HuH-7 (cell line): ENCODE data around the gene KNCN.

ENCODE experiments used
- DNase-seq: peaks from one replicate; pipeline ENCODE4 v3.0.0; 2011; ENCODE audit warnings: low spot score

KNCN gene

DNA sequence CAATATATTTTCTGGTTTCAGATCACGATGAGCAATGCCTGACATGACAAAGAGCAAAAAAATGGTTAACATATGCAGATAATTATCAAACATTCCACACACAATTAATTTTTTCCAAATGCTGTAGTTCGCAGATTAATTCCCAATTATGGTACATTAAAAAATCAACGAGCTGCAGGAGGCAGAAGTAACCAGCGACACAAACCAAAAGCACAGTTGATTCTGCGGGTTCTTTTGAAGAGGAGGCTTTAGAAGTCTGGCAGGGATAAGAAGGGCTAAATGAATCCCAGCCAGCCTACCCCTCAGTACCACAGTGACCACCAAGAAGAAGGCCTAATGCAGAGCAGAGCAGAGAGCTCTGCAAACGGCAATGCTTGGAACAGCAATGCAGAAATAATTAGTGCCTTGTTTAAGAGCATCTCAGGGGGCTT is 17.0 kb upstream of the KNCN start:
- DNase-seq = no peak

DNA sequence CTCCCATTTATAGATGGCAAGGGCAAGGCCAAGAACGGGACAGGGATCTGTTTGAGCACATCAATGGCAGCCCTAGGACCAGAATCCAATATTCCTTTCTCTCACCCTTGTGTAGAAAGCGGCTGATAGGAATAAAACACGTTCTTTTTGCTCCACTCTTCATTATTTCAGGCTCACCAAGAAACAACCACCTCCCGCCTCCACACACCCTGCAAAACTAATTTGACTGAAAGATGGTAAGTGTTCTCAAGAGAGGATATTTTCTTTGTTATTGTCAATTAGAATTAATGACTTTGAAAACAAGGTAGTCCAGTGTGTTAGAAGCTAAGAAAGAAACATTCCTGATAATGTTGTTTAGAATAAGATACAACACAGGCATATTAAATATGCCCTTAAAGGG is 11.9 kb upstream of the KNCN start:
- no peak for DNase-seq

- DNase-seq = no peak
Observed at GRCh38 chr1:46562498-46562897, 11.1 kb upstream of the KNCN start.

- no peak for DNase-seq
Observed at GRCh38 chr1:46558966-46559365, 7.5 kb upstream of the KNCN start.

GRCh38 chr1:46558141-46558963 is 6.9 kb upstream of the KNCN start:
- DNase-seq = no peak

- DNase-seq = no peak
Observed at GRCh38 chr1:46557403-46557802, 6.0 kb upstream of the KNCN start.

DNA sequence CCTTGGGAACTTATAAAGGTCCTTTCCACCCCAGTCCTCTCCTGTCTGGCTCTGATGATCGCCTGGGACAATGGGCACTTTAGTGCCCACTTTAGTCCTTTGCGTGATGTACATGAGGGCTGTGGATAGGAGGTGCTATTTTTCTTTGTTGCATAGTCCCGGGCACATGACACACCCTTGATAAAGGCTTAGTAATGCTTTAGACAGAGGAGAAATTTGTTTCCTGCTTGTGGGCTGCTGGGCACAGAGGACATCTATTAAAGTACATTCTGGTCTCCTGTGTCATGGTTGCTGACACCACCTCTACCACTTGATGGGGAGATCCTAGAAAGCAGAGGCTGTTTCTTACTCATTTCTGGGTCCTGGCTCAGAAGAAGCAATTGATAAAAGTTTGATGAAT is 5.4 kb upstream of the KNCN start:
- DNase-seq = no peak

DNA sequence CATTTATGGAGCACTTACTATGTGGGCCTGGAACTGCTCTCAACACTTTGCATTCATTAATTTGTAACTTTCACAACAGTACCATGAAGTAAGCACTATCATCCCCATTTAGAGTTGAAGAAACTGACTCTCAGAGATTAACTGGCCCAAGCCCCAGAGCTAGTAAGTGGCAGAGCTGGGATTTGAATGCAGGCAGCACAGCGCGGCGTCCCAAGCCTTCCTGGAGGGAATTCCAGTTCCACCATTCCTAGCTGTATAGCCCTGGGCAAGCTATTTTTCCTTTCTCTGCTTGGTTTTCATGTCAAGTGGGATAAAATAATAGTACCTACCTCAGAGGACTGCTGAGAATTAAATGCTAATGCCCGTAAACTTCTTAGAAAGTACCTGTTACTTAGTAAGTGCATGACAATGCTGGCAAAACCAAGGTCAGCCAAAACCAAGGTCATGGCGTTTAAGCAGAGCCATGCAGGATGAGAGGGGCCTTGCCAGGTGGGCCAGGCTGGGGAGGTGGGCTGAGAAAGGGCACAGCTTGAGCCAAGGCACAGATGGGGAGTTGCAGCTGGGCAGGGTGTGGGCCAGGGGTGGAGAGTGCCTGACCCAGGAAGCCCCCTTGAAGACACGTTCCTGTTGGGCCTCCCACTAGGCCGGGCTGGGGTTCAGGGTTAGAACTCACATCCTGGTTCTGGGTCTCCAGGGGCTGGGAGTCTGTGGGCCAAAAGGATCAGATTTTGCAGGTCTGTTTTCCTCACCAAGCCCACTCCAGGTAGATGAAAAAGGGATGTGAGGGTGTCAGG is 4.6 kb upstream of the KNCN start:
- no peak for DNase-seq

GRCh38 chr1:46554597-46555381 is 3.3 kb upstream of the KNCN start:
- no peak for DNase-seq

DNA sequence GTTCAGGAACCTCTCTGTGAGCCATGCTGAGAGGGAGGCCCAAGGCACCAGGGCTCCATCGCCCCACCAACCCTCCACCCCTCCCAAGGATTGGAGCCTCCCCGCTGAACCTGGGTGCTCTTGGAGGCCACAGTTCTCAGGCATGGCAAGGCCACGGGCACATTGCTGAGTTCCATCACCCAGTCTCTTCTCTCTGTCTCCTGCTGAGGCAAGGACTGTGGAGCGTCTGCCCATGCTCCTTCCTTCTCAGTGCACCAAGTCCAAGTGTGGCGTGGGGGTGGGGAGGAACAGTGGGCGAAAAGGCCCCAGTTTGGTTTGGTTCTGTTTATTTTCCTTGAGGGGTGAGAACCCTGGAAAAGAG is 2.8 kb upstream of the KNCN start:
- no peak for DNase-seq

DNA sequence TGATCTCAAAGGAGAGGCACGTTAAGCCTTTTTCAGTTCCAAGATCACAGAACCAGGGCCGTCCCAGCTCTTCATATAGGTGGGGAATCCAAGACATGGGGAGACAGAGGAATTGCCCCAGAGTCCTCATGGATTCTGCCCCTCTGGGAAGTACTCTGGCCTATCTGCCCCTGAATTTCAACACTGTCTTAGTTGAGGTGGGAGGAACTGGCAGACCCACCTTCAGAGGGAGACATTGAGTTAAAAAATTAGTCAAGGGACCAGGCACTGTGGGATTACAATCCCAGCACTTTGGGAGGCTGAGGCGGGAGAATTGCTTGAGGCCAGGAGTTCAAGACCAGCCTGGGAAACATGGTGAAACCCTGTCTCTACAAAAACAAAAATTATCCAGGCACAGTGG is 2.1 kb upstream of the KNCN start:
- DNase-seq = no peak

GRCh38 chr1:46552357-46553237 is 1.1 kb upstream of the KNCN start:
- DNase-seq = no peak

DNA sequence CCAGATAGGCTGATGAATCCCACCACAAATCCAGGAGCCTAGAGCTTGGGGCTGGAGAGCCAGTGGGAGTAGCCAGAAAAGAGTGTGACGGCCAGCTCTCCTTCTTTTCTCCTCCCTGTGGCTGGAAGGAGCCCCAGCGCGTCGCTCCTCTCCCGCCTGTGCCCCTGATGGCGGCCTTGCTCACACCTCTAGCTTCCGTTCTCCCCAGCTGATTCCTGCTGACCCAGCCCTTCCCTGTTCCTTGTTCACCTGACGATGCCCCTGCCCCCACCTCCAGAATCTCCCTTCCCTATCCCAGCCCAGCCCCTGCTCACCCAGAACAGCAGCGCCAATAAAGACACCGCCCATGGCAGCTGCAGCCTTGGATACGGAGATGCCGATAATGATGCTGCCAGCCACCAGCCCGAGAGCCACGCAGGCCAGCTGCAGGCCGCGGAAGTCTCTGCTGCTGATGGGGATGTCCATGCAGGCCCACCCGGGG is 656 bp downstream of the KNCN start:
- DNase-seq = no peak

DNA sequence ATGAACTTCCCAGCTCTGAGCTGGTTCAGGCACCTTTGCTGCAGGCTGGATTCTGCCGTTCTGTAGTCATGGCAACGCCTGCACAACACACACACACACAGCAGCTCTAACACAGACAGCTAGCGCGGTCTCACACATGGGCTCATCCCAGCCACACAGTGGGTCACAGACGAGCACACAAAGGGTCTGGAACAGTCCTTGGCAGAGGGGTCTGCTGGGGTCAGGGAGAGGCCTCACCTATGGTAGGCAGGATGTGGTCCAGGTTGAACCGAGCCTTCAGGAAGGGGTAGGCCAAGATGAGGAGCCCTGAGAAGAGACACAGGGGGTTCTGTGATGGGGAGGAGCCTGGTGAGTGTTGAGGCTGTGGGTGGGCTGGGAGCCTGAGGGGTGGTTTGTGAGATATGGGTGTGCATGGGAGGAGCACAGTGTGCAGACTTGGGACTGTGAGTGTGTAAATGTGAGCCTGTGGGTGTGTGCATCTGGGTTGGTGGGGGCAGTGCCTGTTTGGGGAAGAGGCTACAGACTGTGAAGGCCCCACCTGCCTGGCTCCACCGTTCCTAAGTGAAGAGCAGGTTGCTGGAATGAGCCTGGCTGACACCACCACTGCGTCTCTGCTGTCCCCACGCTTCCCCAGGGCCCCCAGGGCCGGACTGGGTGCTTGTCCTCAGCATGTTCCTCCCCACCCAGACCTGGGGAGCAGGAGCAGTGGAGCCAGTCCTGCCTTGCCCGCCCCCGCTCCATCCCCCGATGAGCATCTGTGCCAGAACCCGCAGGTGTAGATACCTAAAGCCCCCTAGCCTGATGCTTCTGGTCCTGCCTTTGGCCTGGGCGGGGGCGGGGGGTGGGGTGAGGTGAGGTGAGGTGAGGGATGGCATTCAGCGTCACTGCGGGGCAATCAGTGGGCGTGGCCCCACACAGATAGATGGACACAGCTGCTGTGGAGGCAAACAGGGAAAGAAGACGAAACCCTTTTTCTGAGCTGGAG is 1.5 kb downstream of the KNCN start:
- DNase-seq = no peak

DNA sequence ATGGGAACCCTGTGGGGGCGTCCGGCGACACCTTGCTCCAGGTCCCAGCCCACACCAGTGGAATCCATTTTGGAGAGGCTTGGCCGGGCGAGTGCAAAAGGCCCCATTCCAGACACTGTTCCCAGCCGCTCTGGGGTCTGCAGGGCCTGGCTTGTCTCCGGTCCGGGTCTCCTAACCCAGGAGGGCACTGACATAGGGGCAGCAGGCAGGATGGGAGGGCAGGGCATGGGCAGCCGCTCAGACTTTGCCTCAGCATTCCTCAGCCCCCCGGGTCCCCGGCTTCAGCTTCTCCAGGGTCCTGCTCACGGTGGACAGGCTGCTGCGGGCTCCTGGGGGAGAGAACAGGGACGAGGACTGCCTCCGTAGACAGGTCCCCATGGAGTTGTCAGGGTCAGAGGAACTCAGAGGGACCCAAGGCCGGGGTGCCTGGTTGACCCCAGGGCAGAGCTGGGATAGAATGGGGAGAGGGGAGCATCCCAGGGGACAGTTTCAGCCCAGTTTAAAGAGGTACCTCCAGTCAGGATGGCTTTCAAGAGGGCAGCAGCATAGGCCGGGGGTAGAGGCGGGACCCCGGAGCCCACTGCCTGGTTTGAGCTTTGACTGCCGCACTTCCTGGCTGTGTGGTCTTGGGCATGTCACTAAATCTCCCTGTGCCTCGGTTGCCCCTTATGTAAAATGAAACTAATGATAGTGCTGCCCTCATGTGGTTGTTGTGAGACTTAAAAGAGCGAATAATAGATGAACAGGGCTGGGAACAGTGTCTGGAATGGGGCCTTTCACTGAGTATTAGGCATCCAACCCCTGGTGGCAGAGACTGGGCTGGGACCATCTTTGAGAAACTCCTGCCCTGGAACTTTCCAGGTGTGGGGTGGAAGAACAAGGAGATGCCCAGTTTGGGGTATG is 3.7 kb downstream of the KNCN start:
- peak; percentile 71 for DNase-seq

- DNase-seq = no peak
Observed at GRCh38 chr1:46546210-46546609, 5.2 kb downstream of the KNCN start.

GRCh38 chr1:46545784-46546183 is 5.7 kb downstream of the KNCN start:
- no peak for DNase-seq

DNA sequence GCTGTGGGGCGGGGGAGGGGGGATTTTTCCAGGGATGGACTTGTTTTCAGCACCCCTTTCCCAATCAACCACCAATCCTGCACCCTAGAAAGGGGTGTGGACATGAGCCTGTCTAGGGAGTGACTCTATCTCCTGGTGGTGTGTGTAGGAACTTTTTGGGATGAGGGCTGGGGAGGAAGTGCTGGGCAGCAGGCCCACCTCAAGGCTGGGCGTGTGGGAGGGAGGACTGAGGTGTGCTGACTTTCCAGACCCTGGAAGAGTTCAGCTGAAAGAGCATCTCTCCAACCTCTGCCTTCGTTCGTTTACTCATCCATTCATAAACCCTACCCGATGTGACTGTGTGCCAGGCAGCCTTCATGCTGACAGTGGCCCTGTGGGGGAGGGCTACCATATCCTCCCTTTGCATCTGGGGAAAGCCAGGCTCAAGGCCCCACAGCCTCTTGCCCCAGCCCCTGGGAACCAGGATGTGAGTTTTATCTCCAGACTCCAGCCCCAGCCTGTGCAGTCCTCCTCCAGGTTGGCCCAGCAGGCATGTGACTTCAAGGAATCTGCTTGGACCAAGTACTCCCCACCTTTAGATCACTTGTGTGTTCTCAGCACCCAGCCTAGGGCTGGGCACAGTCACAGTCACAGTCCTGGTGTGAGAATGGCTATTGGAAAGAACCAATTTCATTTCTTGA is 6.7 kb downstream of the KNCN start:
- DNase-seq = no peak
